Esophagus (tissue), 2 donors: Measurements from ENCODE around the gene TMEM171. TPM values are rescaled to one million over a fixed set of nuclear protein-coding genes. Genes with fewer than 3 reads are reported as not detected.

Source experiments
- H3K27ac ChIP-seq, 2 donors: one replicate each; pipeline ENCODE4 v1.5.1; 2013; ENCODE audit warnings: low read depth in 2 of 2, mild to moderate bottlenecking in 2 of 2, inconsistent platforms in 1 of 2, low read length in 1 of 2, moderate library complexity in 1 of 2
- H3K27me3 ChIP-seq, 2 donors: one replicate each; pipeline ENCODE4 v1.6.1; 2013; ENCODE audit warnings: low read length in 2 of 2, control low read depth in 1 of 2, mild to moderate bottlenecking in 1 of 2; ENCODE audit not compliant: insufficient read depth in 2 of 2, control insufficient read depth in 1 of 2
- H3K36me3 ChIP-seq, 2 donors: one replicate each; pipeline ENCODE4 v1.6.1; 2013; ENCODE audit warnings: low read length in 1 of 2; ENCODE audit not compliant: control insufficient read depth in 2 of 2, insufficient read depth in 2 of 2
- H3K4me1 ChIP-seq, 2 donors: one replicate each; pipeline ENCODE4 v1.6.1; 2013; ENCODE audit warnings: low read length in 1 of 2; ENCODE audit not compliant: control insufficient read depth in 2 of 2, insufficient read depth in 2 of 2
- H3K4me3 ChIP-seq, 2 donors: one replicate each; pipeline ENCODE4 v1.5.1; 2013; ENCODE audit warnings: low read length in 2 of 2, mild to moderate bottlenecking in 2 of 2, low read depth in 1 of 2, moderate library complexity in 1 of 2
- H3K9me3 ChIP-seq, 2 donors: one replicate each; pipeline ENCODE4 v1.6.1; 2013; ENCODE audit warnings: mild to moderate bottlenecking in 2 of 2, low read depth in 1 of 2, low read length in 1 of 2, moderate library complexity in 1 of 2; ENCODE audit not compliant: control insufficient read depth in 2 of 2, insufficient read depth in 1 of 2
- WGBS, 2 donors: extraction: QIAGEN DNeasy Blood & Tissue Kit; methylation state at CpG; one replicate each; pipeline ENCODE4 v1.1.7; 2013; 5-methylcytosine and 5-hydroxymethylcytosine counted together
- polyA plus RNA-seq, 2 donors: library from polyadenylated mRNA; stranded (reverse); fragments of 200-250 nt; gene quantifications; one replicate each; pipeline ENCODE4 v1.2.3, GENCODE V29; 2013
- donor health status: healthy with polysubstance abuse.
- donor health status: Bipolar disorder and iron deficiency.

TMEM171 gene
- polyA plus RNA-seq, 2 donors = 3.6 to 5.6 TPM

GRCh38 chr5:73155271-73156222 lies 35.2 kb downstream of the TMEM171 start:
- 87 to 89% methylated on average over 18 of the region's 18 CpGs for WGBS, 2 donors
- no peak overlapping the region for H3K27ac ChIP-seq

GRCh38 chr5:73157414-73158303 lies 37.3 kb downstream of the TMEM171 start:
- H3K4me3 ChIP-seq = no peak overlapping the region
- H3K36me3 ChIP-seq = no peaks in the 10 kb centered on the region
- H3K27ac ChIP-seq = no peak overlapping the region
- no peaks in the 10 kb centered on the region for H3K27me3 ChIP-seq
- 75 to 86% methylated on average over 6 of the region's 6 CpGs for WGBS, 2 donors
- H3K4me1 ChIP-seq = no peaks in the 10 kb centered on the region
- no peaks in the 10 kb centered on the region for H3K9me3 ChIP-seq

More at GRCh38 chr5:73155271-73156222, 35.2 kb downstream of the TMEM171 start:
- Histone ChIP-seq H3K4me3 (no peak overlapping the region), H3K27me3 (no peaks in the 10 kb centered on the region), H3K4me1 (no peaks in the 10 kb centered on the region), H3K9me3 (no peaks in the 10 kb centered on the region), H3K36me3 (no peaks in the 10 kb centered on the region)

- 59 to 66% methylated on average over 4 of the region's 4 CpGs for WGBS, 2 donors
Measured at GRCh38 chr5:73158313-73158712, 37.9 kb downstream of the TMEM171 start.

GRCh38 chr5:73160239-73160671 lies 39.9 kb downstream of the TMEM171 start:
- no peak overlapping the region for H3K27ac ChIP-seq
- no peaks in the 10 kb centered on the region for H3K27me3 ChIP-seq
- 61 to 63% methylated on average over 4 of the region's 4 CpGs for WGBS, 2 donors
- H3K9me3 ChIP-seq = no peaks in the 10 kb centered on the region
- no peak overlapping the region for H3K4me3 ChIP-seq
- no peaks in the 10 kb centered on the region for H3K4me1 ChIP-seq
- H3K36me3 ChIP-seq = no peaks in the 10 kb centered on the region

More at GRCh38 chr5:73158313-73158712, 37.9 kb downstream of the TMEM171 start:
- H3K4me1 ChIP-seq = no peaks in the 10 kb centered on the region
- H3K27ac ChIP-seq = no peak overlapping the region
- no peaks in the 10 kb centered on the region for H3K36me3 ChIP-seq
- no peaks in the 10 kb centered on the region for H3K27me3 ChIP-seq
- no peak overlapping the region for H3K4me3 ChIP-seq
- no peaks in the 10 kb centered on the region for H3K9me3 ChIP-seq

GRCh38 chr5:73170522-73170921 lies 50.1 kb downstream of the TMEM171 start:
- Histone ChIP-seq H3K9me3 (no peaks in the 10 kb centered on the region), H3K36me3 (no peaks in the 10 kb centered on the region), H3K4me3 (no peak overlapping the region), H3K27ac (no peak overlapping the region), H3K27me3 (peaks cover 0 to 3% of the 10 kb centered on the region in 2 donors), H3K4me1 (no peaks in the 10 kb centered on the region)

GRCh38 chr5:73171495-73171894 lies 51.1 kb downstream of the TMEM171 start:
- Histone ChIP-seq H3K9me3 (no peaks in the 10 kb centered on the region), H3K4me1 (no peaks in the 10 kb centered on the region), H3K27ac (no peak overlapping the region), H3K4me3 (no peak overlapping the region), H3K27me3 (no peaks in the 10 kb centered on the region), H3K36me3 (no peaks in the 10 kb centered on the region)

- 97% methylated on average over 5 of the region's 5 CpGs for WGBS, 2 donors
- no peak within 1 kb of the TSS for H3K27ac ChIP-seq
- no peaks in the 10 kb centered on the region for H3K36me3 ChIP-seq
- no peaks in the 10 kb centered on the region for H3K4me1 ChIP-seq
- H3K4me3 ChIP-seq = no peak within 1 kb of the TSS
- H3K9me3 ChIP-seq = no peaks in the 10 kb centered on the region
- H3K27me3 ChIP-seq = no peaks in the 10 kb centered on the region
Measured at GRCh38 chr5:73172951-73173350, 52.6 kb downstream of the TMEM171 start, which contains the start of gene TMEM174. Gene TMEM174, plus strand, starts transcription at chr5:73173193. Its CDS starts 51 bp downstream, at chr5:73173244.

GRCh38 chr5:73174100-73174815 lies 53.9 kb downstream of the TMEM171 start:
- no peak overlapping the region for H3K4me3 ChIP-seq
- 63 to 65% methylated on average over 8 of the region's 8 CpGs for WGBS, 2 donors

GRCh38 chr5:73176250-73176649 lies 55.9 kb downstream of the TMEM171 start:
- 79 to 90% methylated on average over 2 of the region's 2 CpGs for WGBS, 2 donors

More at GRCh38 chr5:73174100-73174815, 53.9 kb downstream of the TMEM171 start:
- Histone ChIP-seq H3K27me3 (no peaks in the 10 kb centered on the region), H3K27ac (no peak overlapping the region), H3K9me3 (no peaks in the 10 kb centered on the region), H3K4me1 (no peaks in the 10 kb centered on the region), H3K36me3 (no peaks in the 10 kb centered on the region)

More at GRCh38 chr5:73176250-73176649, 55.9 kb downstream of the TMEM171 start:
- Histone ChIP-seq H3K27me3 (no peaks in the 10 kb centered on the region), H3K9me3 (no peaks in the 10 kb centered on the region), H3K27ac (no peak overlapping the region), H3K36me3 (no peaks in the 10 kb centered on the region), H3K4me1 (no peaks in the 10 kb centered on the region), H3K4me3 (no peak overlapping the region)
